Heart left ventricle (tissue), 13 donors: Measurements from ENCODE around the gene RMND5B.

ENCODE experiments used
- CTCF ChIP-seq, 12 donors: fragments of 200-600 bp; sonication (generic) in 4 of 12; IDR thresholded peaks; one replicate each; pipeline versions ENCODE4 v1.5.0 to v1.8.0; 2018 to 2022; ENCODE audit warnings: antibody characterized with exemption in 12 of 12, mild to moderate bottlenecking in 5 of 12
- POLR2A ChIP-seq, 2 donors: fragments of 450-650 bp; IDR thresholded peaks; one replicate each; pipeline ENCODE4 v1.6.1; 2017; ENCODE audit warnings: antibody characterized with exemption in 2 of 2, mild to moderate bottlenecking in 2 of 2, moderate library complexity in 2 of 2
- donor health status: ischemic (EF 13 %, LVEDD 7.1; RV severe dilation, severe dysfunction).
- donor health status: DM: no; HTN: yes; CAD: no.
- donor health status: DM: no; HTN: no; CAD: no.
- donor health status: ischemic (EF 25% LVEDD 6.9; RV normal size, moderate dysfunction).
- donor health status: ischemic (EF 25% LVEDD 5.7; RV mildly dilated, moderate dysfunction).
- donor health status: ischemic (EF 35%, LVEDD 5.7; RV mildly dilated, moderate dysfunction).
- donor health status: nonischemic (EF 11% LVEDD 7.7; RV severe dilation, severe dysfunction).
- donor health status: DM: yes; HTN: yes; CAD: no.
- donor health status: PGD.
- donor health status: ischemic (EF 29% LVEDD 5.4; RV normal size, mild dysfunction).
- donor health status: nonischemic (EF 23%, LVEDD 6.1; RV moderate dilation, normal function).

GRCh38 chr5:178182158-178182876, 51.5 kb downstream of the RMND5B start:
- TF ChIP-seq CTCF (IDR thresholded peaks at IDR 0.05): no peak
- TF ChIP-seq POLR2A (IDR thresholded peaks at IDR 0.05): no peak
